Glutamatergic neuron (in vitro differentiated cells): ENCODE data around the gene ZDHHC11B. TPM values are rescaled to one million over a fixed set of nuclear protein-coding genes. Genes with fewer than 3 reads are reported as not detected.
A peak's percentile ranks its signal among the peaks of the same experiment; 100 is the strongest.
"Not testable (repeated sequence)": the region's sequence is repeated elsewhere in the genome, so short reads cannot be mapped to it uniquely, and the experiment has no call there.

Experiments used
- DNase-seq: peaks from one replicate; pipeline ENCODE4 v3.0.0; 2022
- H3K27ac Mint-ChIP-seq: one replicate; pipeline ENCODE4 v1.8.0; 2020; ENCODE audit warnings: mild to moderate bottlenecking, mixed read lengths, inconsistent platforms; ENCODE audit not compliant: unreplicated experiment
- H3K27me3 Mint-ChIP-seq: one replicate; pipeline ENCODE4 v1.8.0; 2020; ENCODE audit warnings: mild to moderate bottlenecking, moderate library complexity, mixed read lengths, inconsistent platforms; ENCODE audit not compliant: unreplicated experiment
- H3K36me3 Mint-ChIP-seq: one replicate; pipeline ENCODE4 v1.8.0; 2020; ENCODE audit warnings: mild to moderate bottlenecking, mixed read lengths, inconsistent platforms; ENCODE audit not compliant: unreplicated experiment
- H3K4me1 Mint-ChIP-seq: one replicate; pipeline ENCODE4 v1.8.0; 2020; ENCODE audit warnings: mild to moderate bottlenecking, low read depth, mixed read lengths, inconsistent platforms; ENCODE audit not compliant: unreplicated experiment
- H3K4me3 Mint-ChIP-seq: one replicate; pipeline ENCODE4 v1.8.0; 2020; ENCODE audit warnings: mild to moderate bottlenecking, mixed read lengths, inconsistent platforms; ENCODE audit not compliant: unreplicated experiment
- H3K9me3 Mint-ChIP-seq: one replicate; pipeline ENCODE4 v1.8.0; 2020; ENCODE audit warnings: mild to moderate bottlenecking, moderate library complexity, mixed read lengths, inconsistent platforms; ENCODE audit not compliant: unreplicated experiment
- total RNA-seq: library from RNA; stranded (reverse); fragmentation: NEBNext Ultra II Directional; extraction: Animal tissue kit (Norgen Biotek cat#: 25700); gene quantifications from one replicate; pipeline ENCODE4 v1.2.1, GENCODE V29; 2021; ENCODE audit not compliant: unreplicated experiment

Gene ZDHHC11B
- total RNA-seq, 1 donor from 2014 or later: 42.8 TPM

DNA sequence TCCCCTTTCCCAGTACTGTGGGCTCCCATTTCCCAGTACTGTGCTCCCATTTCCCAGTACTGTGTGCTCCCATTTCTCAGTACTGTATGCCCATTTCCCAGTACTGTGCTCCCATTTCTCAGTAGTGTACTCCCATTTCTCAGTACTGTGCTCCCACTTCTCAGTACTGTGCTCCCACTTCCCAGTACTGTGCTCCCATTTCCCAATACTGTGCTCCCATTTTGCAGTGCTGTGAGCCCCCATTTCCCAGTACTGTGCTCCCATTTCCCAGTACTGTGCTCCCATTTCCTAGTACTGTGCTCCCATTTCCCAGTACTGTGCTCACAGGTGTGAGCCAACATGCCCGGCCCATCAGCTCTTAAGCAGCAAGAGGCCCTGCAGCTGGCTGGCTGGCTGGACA is 11.3 kb upstream of the ZDHHC11B start:
- H3K4me3 Mint-ChIP-seq, DNase-seq, H3K27me3 Mint-ChIP-seq, H3K4me1 Mint-ChIP-seq, H3K27ac Mint-ChIP-seq: not testable (repeated sequence)
- peaks cover 11% of the 10 kb centered on the region for H3K9me3 Mint-ChIP-seq
- peaks cover 35% of the 10 kb centered on the region for H3K36me3 Mint-ChIP-seq

DNA sequence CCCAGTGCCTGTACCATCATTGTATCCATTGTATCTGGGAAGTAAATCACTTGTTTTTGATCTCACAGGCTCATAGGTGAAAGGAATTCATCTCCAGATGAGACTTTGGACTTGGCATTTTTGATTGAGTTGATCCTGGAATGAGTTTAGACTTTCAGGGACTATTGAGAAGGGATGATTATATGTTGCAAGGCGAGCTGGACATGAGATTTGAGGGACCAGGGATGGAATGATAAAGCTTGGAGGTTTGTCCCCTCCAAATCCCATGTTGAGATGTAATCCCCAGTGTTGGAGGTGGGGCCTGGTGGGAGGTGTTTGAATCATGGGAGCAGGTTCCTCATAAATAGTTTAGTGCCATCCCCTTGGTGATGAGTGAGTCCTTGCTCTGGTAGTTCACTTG is 10.4 kb upstream of the ZDHHC11B start:
- Mint-ChIP-seq H3K9me3 (peaks cover 14% of the 10 kb centered on the region), H3K36me3 (peaks cover 41% of the 10 kb centered on the region)
- H3K4me3 Mint-ChIP-seq, H3K27ac Mint-ChIP-seq, DNase-seq, H3K4me1 Mint-ChIP-seq, H3K27me3 Mint-ChIP-seq: not testable (repeated sequence)

DNA sequence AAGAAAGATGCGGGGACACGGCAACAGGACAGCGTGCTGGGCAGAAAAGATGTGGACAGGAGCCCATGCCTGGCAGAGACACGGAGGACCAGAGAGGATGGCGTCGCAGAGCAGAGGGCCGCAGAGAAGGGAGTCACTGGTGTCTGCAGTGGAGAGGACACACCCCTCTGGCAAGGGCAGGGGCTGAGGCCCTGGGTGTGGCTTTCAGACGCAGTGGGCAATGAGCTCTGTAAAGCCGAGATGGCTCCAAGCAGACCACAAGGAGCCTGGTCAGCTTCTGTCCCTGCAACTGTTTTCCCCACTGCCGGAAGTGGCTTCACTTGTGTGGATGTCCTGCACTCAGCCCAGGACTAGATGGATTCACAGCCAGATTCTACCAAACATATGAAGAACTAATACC is 4.2 kb upstream of the ZDHHC11B start:
- DNase-seq, H3K4me1 Mint-ChIP-seq, H3K4me3 Mint-ChIP-seq, H3K27ac Mint-ChIP-seq, H3K27me3 Mint-ChIP-seq: not testable (repeated sequence)
- Mint-ChIP-seq H3K36me3 (peaks cover 38% of the 10 kb centered on the region), H3K9me3 (peaks cover 18% of the 10 kb centered on the region)

DNA sequence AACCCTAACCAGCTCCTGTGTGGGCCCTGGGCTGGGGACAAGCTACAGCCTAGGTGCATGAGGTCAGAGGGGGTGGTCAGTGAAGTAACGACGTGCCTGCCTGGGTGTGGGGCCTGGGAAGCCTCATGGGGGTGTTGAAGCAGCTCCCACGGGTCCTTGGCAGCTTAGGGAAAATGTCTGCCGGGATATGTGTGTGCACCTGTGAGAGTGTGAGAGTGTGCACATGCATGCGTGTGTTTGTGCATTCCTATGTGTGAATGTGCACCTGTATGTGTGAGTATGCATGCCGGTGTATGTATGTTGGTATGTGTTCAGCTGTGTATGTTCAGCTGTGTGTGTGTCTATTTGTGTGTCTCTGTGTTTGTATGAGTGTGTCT is 3.3 kb upstream of the ZDHHC11B start:
- H3K27ac Mint-ChIP-seq, H3K27me3 Mint-ChIP-seq, H3K4me3 Mint-ChIP-seq: not testable (repeated sequence)

DNA sequence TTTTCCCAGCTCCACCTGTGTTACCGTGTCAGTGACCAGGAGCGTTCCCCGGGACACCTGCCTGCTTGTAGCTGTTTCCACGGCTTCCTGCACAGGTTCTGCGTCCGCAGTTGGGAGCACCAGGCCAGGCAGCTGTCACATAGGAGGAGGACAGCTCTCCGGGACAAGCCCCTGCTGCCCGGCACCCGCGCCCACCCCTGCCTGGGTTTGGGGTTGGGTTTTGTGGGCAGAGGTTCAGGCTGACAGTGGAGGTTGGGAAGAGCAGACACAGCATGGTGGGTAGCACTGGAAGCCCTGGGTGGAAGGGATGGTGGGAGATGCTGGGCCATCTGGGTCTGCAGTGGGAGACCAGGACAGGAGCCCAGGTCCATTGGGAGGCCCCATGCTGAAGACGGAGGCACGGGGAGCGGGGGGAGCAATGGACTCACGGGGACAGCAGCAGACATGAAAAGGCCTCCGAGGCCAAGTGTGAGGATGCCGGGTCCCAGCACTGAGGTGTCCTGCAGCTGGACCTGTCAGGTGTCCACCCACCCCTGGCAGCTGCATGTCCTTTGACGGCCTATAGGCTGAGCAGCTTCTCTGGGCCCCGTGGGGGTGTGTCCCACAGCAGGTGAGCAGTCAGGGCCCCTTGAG is 2.8 kb upstream of the ZDHHC11B start:
- H3K4me3 Mint-ChIP-seq: not testable (repeated sequence)

More for the DNA sequence above, 3.3 kb upstream of the ZDHHC11B start:
- Mint-ChIP-seq H3K36me3 (peaks cover 31% of the 10 kb centered on the region), H3K9me3 (peaks cover 18% of the 10 kb centered on the region)
- not testable (repeated sequence) for H3K4me1 Mint-ChIP-seq, DNase-seq

DNA sequence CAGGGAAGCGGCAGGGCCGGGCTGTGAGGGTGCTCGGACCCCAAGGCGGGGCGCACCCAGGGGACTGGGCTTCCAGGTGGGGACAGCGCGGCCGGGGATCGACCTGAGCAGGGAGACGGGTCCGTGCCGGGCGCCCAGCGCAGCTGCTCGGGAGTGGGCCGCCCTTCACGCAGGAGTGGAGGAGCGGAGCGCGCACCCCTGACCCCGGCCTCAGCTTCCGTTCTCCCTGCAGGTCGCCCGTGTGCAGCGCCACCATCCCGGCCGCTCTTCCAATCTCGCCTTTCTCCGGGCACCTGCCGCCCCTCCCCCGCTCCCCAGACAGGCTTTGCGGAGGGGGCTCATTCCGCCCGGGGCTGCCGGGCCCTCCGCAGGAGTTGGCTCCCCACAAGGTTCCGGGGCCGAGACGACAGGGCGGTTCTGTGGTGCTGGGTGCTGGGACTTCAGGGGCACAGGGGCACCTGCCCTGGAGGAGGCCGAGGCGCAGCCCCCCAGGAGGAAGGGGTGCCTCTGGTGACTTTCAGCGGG is 714 bp upstream of the ZDHHC11B start:
- H3K4me1 Mint-ChIP-seq, DNase-seq, H3K27me3 Mint-ChIP-seq, H3K27ac Mint-ChIP-seq: not testable (repeated sequence)
- Mint-ChIP-seq H3K4me3 (peak overlapping the region; percentile 69), H3K9me3 (peaks cover 12% of the 10 kb centered on the region), H3K36me3 (peaks cover 20% of the 10 kb centered on the region)

More for the DNA sequence above, 2.8 kb upstream of the ZDHHC11B start:
- not testable (repeated sequence) for H3K4me1 Mint-ChIP-seq, H3K27ac Mint-ChIP-seq, H3K27me3 Mint-ChIP-seq, DNase-seq
- H3K36me3 Mint-ChIP-seq: peaks cover 30% of the 10 kb centered on the region
- H3K9me3 Mint-ChIP-seq: peaks cover 18% of the 10 kb centered on the region

DNA sequence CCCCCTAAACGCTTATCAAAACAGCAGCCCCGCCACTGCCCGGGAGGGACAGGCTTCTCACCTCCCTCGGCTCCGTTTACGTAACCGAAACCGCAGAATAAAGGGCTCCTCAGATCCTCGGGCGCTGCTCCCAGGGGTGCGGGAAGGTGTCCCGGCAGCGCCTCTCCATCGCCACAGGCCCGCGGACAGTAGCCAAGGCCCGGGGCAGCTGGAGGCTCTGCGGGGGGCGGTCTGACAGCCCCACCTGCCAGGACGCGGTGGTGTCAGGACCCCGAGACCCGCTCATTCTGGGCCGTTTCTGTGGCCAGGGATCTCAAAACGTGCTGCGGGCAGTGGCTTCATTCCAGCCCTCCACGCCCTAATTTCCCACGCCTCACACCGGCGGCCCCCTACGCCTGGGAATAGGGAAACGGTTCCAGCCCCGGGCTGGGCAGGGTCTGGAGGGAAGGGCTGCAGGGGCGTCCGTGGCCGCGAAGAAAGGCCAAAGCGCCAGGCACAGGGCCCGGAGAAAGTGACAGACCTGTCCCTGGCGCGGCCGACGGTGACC is 575 bp downstream of the ZDHHC11B start:
- not testable (repeated sequence) for H3K4me1 Mint-ChIP-seq, H3K9me3 Mint-ChIP-seq, H3K27me3 Mint-ChIP-seq, H3K27ac Mint-ChIP-seq
- peak; percentile 55 for DNase-seq
- H3K4me3 Mint-ChIP-seq: peak overlapping the region; percentile 74
- H3K36me3 Mint-ChIP-seq: peaks cover 11% of the 10 kb centered on the region

DNA sequence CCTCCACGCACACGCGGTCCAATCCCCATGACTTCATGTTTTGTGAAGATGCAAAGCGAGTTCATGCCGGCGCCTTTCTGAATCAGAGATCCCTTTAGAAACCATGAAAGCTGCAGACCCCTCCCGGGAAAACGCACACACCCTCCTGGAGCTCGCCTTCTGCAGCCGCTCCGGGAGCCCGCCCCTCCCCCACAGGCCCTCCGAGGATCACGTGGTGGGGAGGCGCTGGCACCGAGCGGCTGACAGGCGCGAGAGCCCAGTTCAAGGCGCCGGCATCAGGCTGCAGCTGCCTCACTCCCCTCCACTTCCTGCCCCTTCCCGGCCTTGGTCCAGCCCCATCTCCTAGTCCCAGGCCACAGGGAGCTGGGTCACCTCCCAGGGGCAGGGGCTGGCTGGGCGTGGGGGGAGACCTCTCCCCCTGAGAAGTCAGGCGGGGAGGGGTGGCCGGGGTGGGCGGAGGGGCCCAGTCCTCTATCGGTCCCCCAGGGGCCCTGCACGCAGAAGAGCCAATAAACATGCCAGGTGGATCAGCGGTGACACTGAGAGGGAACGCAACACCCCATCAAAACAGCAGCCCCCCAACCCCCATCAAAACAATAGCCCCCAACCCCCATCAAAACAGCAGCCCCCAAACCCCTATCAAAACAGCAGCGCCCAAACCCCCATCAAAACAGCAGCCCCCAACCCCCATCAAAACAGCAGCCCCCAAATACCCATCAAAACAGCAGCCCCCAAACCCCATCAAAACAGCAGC is 1.3 kb downstream of the ZDHHC11B start:
- H3K27ac Mint-ChIP-seq, H3K9me3 Mint-ChIP-seq, H3K36me3 Mint-ChIP-seq, H3K27me3 Mint-ChIP-seq, H3K4me1 Mint-ChIP-seq: not testable (repeated sequence)
- H3K4me3 Mint-ChIP-seq: peak overlapping the region; percentile 74
- DNase-seq: peak; percentile 83

DNA sequence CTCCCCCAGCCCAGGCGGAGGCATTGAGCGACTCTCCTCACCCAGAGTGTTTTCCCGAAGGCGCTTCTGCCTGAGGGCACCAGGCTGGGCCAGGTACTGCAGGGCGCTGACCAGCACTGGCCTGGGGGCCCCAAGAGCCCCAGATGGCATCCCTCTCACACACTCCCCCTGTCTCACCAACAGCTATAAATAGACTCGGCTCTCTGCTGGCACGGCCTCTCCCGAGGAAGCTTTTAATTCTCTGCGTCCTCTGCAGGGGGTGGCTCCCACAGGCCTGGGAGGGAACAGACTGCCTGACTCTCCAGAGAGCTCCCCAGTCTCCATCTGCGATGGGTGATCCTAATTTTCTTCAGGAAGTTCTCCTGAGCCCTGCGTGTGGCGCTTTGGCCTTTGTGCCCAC is 2.2 kb downstream of the ZDHHC11B start:
- not testable (repeated sequence) for H3K4me3 Mint-ChIP-seq, H3K4me1 Mint-ChIP-seq, H3K27ac Mint-ChIP-seq, H3K27me3 Mint-ChIP-seq, DNase-seq, H3K9me3 Mint-ChIP-seq, H3K36me3 Mint-ChIP-seq

DNA sequence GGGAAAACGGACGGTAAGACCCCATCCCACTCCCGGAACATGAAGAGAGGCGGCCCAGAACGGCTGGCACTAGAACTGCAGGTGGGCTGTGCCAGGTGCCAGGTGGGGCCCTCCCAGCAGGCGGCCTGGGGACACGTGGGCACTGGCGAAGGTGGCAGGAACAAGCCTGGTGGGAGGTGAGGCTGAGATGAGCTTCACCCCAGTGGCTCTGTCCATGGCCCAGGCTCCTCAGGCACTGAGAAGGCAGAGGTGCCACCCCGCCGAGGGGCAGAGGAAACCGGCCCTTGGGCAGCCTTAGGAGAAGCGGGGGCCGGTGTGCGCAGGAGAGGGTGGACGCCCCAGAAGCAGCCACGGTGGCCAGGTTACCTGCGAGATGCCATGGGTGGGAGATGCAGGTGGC is 4.0 kb downstream of the ZDHHC11B start:
- H3K4me1 Mint-ChIP-seq, H3K36me3 Mint-ChIP-seq, H3K9me3 Mint-ChIP-seq, H3K27ac Mint-ChIP-seq, H3K4me3 Mint-ChIP-seq, H3K27me3 Mint-ChIP-seq, DNase-seq: not testable (repeated sequence)

DNA sequence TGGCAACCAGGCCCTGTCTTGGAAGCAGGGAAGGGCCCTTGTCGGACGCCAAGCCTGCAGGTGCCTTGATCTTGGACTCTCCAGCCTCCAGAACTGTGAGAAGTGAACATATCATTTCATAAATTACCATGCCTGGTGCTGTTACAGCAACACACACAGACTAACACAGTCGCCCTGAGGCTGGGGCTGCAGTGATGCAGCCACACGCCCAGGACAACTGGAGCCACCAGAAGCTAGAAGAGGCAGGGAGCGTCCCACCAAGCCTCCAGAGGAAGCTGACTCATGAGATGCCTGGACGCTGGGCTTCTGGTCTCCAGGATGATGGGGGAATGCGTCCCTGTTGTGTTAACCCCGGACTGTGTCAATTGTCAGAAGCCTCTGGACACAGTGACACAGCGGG is 5.6 kb downstream of the ZDHHC11B start:
- not testable (repeated sequence) for H3K9me3 Mint-ChIP-seq, H3K27ac Mint-ChIP-seq, H3K27me3 Mint-ChIP-seq, H3K4me1 Mint-ChIP-seq, H3K4me3 Mint-ChIP-seq, DNase-seq, H3K36me3 Mint-ChIP-seq

DNA sequence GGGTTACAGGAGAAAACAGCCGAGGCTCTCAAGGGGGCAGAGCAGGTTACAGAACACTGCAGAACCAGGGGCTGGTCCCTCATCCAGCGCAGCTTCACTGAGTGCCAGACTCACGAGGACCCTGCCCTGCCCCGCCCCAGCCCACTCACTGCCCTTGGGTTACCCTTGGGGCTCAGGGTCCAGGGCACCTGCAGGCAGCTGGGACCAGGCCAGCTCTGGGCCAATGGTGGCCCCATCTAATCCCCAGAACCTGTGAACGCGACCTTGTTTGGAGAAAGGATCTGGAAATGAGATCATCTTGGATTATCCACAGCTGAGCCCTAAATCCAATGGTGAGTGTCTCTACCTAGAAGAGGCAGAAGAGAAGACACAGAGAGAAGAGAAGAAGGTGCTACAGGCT is 6.1 kb downstream of the ZDHHC11B start:
- not testable (repeated sequence) for H3K27me3 Mint-ChIP-seq, H3K27ac Mint-ChIP-seq, H3K4me3 Mint-ChIP-seq, H3K9me3 Mint-ChIP-seq, H3K36me3 Mint-ChIP-seq, H3K4me1 Mint-ChIP-seq, DNase-seq
